Stomach (tissue), 9 donors: ENCODE results near the gene PRKN. TPM values are rescaled to one million over a fixed set of nuclear protein-coding genes. Genes with fewer than 3 reads are reported as not detected.

Experiments
- DNase-seq, 2 donors: peaks; one replicate each; pipeline versions ENCODE4 v3.0.0 to v3.0.0-alpha.2; 2013 to 2019
- H3K27ac ChIP-seq, 5 donors: fragments of 200-600 bp in 4 of 5; sonication (generic) in 4 of 5; one replicate each; pipeline ENCODE4 v1.5.1; 2013 to 2019; ENCODE audit warnings: mild to moderate bottlenecking in 1 of 5, moderate library complexity in 1 of 5
- H3K27me3 ChIP-seq, 3 donors: fragments of 200-600 bp; sonication (generic); one replicate each; pipeline ENCODE4 v1.5.1; 2017 to 2019; ENCODE audit warnings: mixed run types in 1 of 3
- H3K36me3 ChIP-seq, 4 donors: fragments of 200-600 bp; sonication (generic); 1 replicate in 3 of 4; 2 replicates in 1 of 4; pipeline ENCODE4 v1.5.1; 2016 to 2019
- H3K4me1 ChIP-seq, 4 donors: fragments of 200-600 bp; sonication (generic); one replicate each; pipeline ENCODE4 v1.5.1; 2016 to 2019
- H3K4me3 ChIP-seq, 4 donors: fragments of 200-600 bp; sonication (generic) in 3 of 4; one replicate each; pipeline ENCODE4 v1.5.1; 2016 to 2019; ENCODE audit warnings: mild to moderate bottlenecking in 1 of 4
- H3K9me3 ChIP-seq, 4 donors: fragments of 200-600 bp; sonication (generic); one replicate each; pipeline ENCODE4 v1.5.1; 2016 to 2019
- CTCF ChIP-seq, 7 experiments: fragments of 450-650 bp in 4 of 7; fragments of 200-600 bp in 3 of 7; sonication (generic) in 3 of 7; IDR thresholded peaks; one replicate each; pipeline ENCODE4 v1.5.1; 2016 to 2019; ENCODE audit warnings: antibody characterized with exemption in 7 of 7, control low read depth in 2 of 7, mild to moderate bottlenecking in 1 of 7
- EP300 ChIP-seq: sonication (generic); formaldehyde crosslinking; IDR thresholded peaks from one replicate; pipeline ENCODE4 v1.6.1; 2017; ENCODE audit warnings: antibody characterized with exemption
- POLR2A ChIP-seq, 4 donors: fragments of 450-650 bp; IDR thresholded peaks; one replicate each; pipeline ENCODE4 v1.6.1; 2016; ENCODE audit warnings: antibody characterized with exemption in 4 of 4, control low read depth in 2 of 4, mild to moderate bottlenecking in 1 of 4, moderate library complexity in 1 of 4
- POLR2AphosphoS5 ChIP-seq, 3 donors: sonication (generic); formaldehyde crosslinking; IDR thresholded peaks; one replicate each; pipeline ENCODE4 v1.6.1; 2016; ENCODE audit warnings: antibody characterized with exemption in 3 of 3
- WGBS, 5 donors: extraction: QIAGEN DNeasy Blood & Tissue Kit in 3 of 5; methylation state at CpG; one replicate each; pipeline versions ENCODE4 v1.1.5 to v1.1.7; 2013 to 2018; 5-methylcytosine and 5-hydroxymethylcytosine counted together
- intact Hi-C: fragments of 100-400 bp; cut with DNase I; formaldehyde crosslinking; loops from one replicate; pipeline ENCODE4 v1.15.1; 2023; ENCODE audit warnings: low total_unique reads
- polyA plus RNA-seq, 3 donors: library from polyadenylated mRNA; stranded (reverse); fragments of 200-250 nt; gene quantifications; one replicate each; pipeline ENCODE4 v1.2.3, GENCODE V29; 2013
- total RNA-seq, 5 donors: library from RNA; depleted of rRNA; stranded (reverse); fragments of >200 nt; gene quantifications; one replicate each; pipeline versions ENCODE4 v1.1.0 to v1.2.3, GENCODE V29; 2014 to 2016
- donor health status: healthy with polysubstance abuse.
- donor health status: Bipolar disorder and iron deficiency.
- donor health status: healthy.

The PRKN gene
- total and polyA plus RNA-seq, 8 donors: 0.68 to 19.8 (median 9.5) TPM

DNA sequence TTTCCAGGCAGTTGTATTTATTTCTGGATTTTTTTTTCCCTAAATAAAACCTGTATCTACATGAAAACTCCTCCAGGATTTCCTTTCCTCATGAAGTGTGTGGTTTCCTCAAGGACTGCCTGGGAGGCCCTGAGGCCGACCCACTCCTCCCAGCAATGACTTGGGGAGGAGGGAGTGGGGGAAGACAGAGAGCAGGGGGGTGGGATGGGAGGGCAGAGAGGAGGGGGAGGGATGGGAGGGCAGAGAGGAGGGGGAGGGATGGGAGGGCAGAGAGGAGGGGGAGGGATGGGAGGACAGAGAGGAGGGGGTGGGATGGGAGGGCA is 1291.9 kb downstream of the PRKN start:
- peaks cover 5 to 23% (median 16%) of the 10 kb centered on the region in 4 donors for H3K4me1 ChIP-seq
- no peaks in the 10 kb centered on the region for H3K27me3 ChIP-seq
- TF ChIP-seq EP300 (no peak), POLR2A (IDR thresholded peaks at IDR 0.05) (no peak), POLR2AphosphoS5 (IDR thresholded peaks at IDR 0.05) (no peak), CTCF (IDR thresholded peaks at IDR 0.05) (no peak)
- no peak overlapping the region for H3K27ac ChIP-seq
- no peaks in the 10 kb centered on the region for H3K36me3 ChIP-seq
- no peak for DNase-seq
- no peak overlapping the region for H3K4me3 ChIP-seq
- H3K9me3 ChIP-seq: no peaks in the 10 kb centered on the region
- intact Hi-C loops: no loop called here
- 10 to 50% (median 47%) methylated on average over 1 of the region's 1 CpG for WGBS, 5 donors

DNA sequence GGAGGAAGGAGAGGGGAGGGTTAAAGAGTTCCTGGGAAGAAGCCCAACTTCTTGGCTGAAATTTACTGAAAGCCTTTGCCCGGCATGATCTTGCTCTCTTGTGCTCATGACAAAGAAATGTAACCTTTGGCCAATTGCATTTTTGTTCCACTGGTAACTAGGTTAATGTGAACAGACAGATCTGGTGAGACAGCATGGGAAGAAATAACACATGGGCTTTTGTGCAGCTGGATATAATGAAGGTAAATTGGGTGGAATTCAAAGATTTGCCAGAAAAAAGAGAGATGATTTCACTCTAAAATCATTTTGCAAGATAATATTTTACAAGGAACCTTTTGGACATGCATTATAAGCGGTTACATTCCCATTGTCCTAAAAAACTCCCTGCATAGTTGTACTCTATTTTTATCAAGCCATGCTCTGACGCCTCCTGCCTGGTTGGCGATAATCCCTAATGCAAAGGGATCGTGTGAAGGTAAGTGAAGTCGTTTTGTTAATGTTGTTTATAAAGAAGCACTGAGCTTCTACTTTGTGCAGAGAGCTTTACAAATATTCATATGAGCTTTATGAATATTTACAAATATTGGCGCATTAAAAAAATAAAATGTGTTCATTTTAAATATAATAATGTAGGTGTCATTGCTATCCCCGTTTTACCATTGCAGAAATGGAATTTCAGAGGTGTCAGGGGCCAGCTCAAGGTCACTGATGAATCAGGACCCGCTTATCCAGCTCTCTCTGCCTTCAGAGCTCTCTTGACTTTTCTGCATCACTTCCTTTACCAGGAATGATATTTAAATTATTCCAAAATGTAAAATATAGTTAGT is 1292.4 kb downstream of the PRKN start:
- TF ChIP-seq POLR2AphosphoS5 (IDR thresholded peaks at IDR 0.05): peak in 1 of 3 donors; percentile 64
- no peak for TF ChIP-seq EP300

DNA sequence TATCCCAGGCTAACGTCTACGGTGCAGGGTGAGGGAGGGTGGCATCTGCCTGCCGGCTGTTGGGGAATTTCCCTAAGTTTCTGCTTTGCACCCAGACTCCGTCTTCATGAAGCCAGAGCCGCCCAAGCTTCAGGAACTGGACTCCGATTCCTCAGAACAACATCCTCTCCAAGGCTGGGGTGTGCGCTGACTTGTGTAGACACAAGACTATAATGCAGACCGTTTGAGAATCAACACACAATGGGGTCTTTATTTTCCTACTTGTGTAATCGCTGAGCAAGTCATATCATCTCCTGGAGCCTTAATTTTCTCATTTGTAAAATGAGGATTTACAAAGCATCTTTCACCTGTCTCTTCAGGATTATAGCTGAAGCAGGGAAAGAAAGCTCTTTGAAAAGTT is 1293.2 kb downstream of the PRKN start:
- peak in 1 of 2 donors; percentile 25 for DNase-seq
- H3K4me3 ChIP-seq: peak overlapping the region in 1 of 4 donors; percentile 1
- H3K36me3 ChIP-seq: no peaks in the 10 kb centered on the region
- no peaks in the 10 kb centered on the region for H3K27me3 ChIP-seq
- 35 to 61% (median 51%) methylated on average over 9 of the region's 9 CpGs for WGBS, 5 donors
- H3K27ac ChIP-seq: peak overlapping the region in 2 of 5 donors; percentile 36 to 58
- TF ChIP-seq EP300 (no peak), CTCF (IDR thresholded peaks at IDR 0.05) (no peak), POLR2AphosphoS5 (IDR thresholded peaks at IDR 0.05) (no peak)
- peaks cover 5 to 23% (median 16%) of the 10 kb centered on the region in 4 donors for H3K4me1 ChIP-seq
- H3K9me3 ChIP-seq: no peaks in the 10 kb centered on the region
- intact Hi-C loops: no loop called here

More for the DNA sequence above, 1292.4 kb downstream of the PRKN start:
- peak in 1 of 2 donors; percentile 74 for DNase-seq
- H3K9me3 ChIP-seq: no peaks in the 10 kb centered on the region
- WGBS, 5 donors: 23 to 40% (median 35%) methylated on average over 9 of the region's 9 CpGs
- H3K36me3 ChIP-seq: no peaks in the 10 kb centered on the region
- intact Hi-C loops: no loop called here
- H3K4me1 ChIP-seq: peaks cover 5 to 23% (median 16%) of the 10 kb centered on the region in 4 donors
- H3K27ac ChIP-seq: peak overlapping the region in 2 of 5 donors; percentile 36 to 58
- H3K4me3 ChIP-seq: peak overlapping the region in 1 of 4 donors; percentile 1
- no peaks in the 10 kb centered on the region for H3K27me3 ChIP-seq

- intact Hi-C loops: no loop called here
- H3K27ac ChIP-seq: no peak overlapping the region
- no peaks in the 10 kb centered on the region for H3K27me3 ChIP-seq
- peaks cover 5 to 23% (median 16%) of the 10 kb centered on the region in 4 donors for H3K4me1 ChIP-seq
- TF ChIP-seq CTCF (IDR thresholded peaks at IDR 0.05) (no peak), POLR2AphosphoS5 (IDR thresholded peaks at IDR 0.05) (no peak), POLR2A (IDR thresholded peaks at IDR 0.05) (no peak), EP300 (no peak)
- 87 to 96% (median 92%) methylated on average over 3 of the region's 3 CpGs for WGBS, 5 donors
- no peak for DNase-seq
- no peaks in the 10 kb centered on the region for H3K9me3 ChIP-seq
- H3K36me3 ChIP-seq: no peaks in the 10 kb centered on the region
- H3K4me3 ChIP-seq: no peak overlapping the region
Observed at GRCh38 chr6:161432546-161432945, 1295.0 kb downstream of the PRKN start.

- no peak for DNase-seq
- no peaks in the 10 kb centered on the region for H3K36me3 ChIP-seq
- no peak overlapping the region for H3K27ac ChIP-seq
- intact Hi-C loops: no loop called here
- H3K4me3 ChIP-seq: no peak overlapping the region
- WGBS, 5 donors: 87 to 91% (median 89%) methylated on average over 3 of the region's 3 CpGs
- H3K4me1 ChIP-seq: peaks cover under 1 to 16% (median 9%) of the 10 kb centered on the region in 4 donors
- TF ChIP-seq EP300: no peak
- TF ChIP-seq POLR2AphosphoS5 (IDR thresholded peaks at IDR 0.05): no peak
- TF ChIP-seq CTCF (IDR thresholded peaks at IDR 0.05): no peak
- TF ChIP-seq POLR2A (IDR thresholded peaks at IDR 0.05): no peak
- no peaks in the 10 kb centered on the region for H3K27me3 ChIP-seq
- no peaks in the 10 kb centered on the region for H3K9me3 ChIP-seq
Observed at GRCh38 chr6:161429921-161430490, 1297.6 kb downstream of the PRKN start.
